Activated T-helper 1 cell treated with anti-CD3 and anti-CD28 coated beads, Interleukin-2, amount 50 U/mL, for 16 hours (primary cell): ENCODE measurements around the gene UBE2D1.
"Not testable (repeated sequence)": the region's sequence is repeated elsewhere in the genome, so short reads cannot be mapped to it uniquely, and the experiment has no call there.

ENCODE experiments used
- DNase-seq, 2 donors: peaks; one replicate each; pipeline ENCODE4 v3.0.0-alpha.2; 2020; ENCODE audit warnings: low read depth in 1 of 2, low spot score in 1 of 2

The UBE2D1 gene

GRCh38 chr10:58373442-58373827 is 38.6 kb downstream of the UBE2D1 start:
- no peak for DNase-seq

GRCh38 chr10:58382489-58382995 is 47.7 kb downstream of the UBE2D1 start:
- no peak for DNase-seq

GRCh38 chr10:58384095-58384494 is 49.3 kb downstream of the UBE2D1 start:
- DNase-seq = no peak

- no peak for DNase-seq
Measured at GRCh38 chr10:58384544-58384998, 49.8 kb downstream of the UBE2D1 start.

- peak; percentile 94 to 96 for DNase-seq
Measured at GRCh38 chr10:58384999-58385783, 50.4 kb downstream of the UBE2D1 start, which contains the start of gene TFAM. TFAM (plus strand) TSS chr10:58385410; CDS start chr10:58385548, 138 bp downstream.

GRCh38 chr10:58385784-58386112 is 50.9 kb downstream of the UBE2D1 start:
- no peak for DNase-seq

- no peak for DNase-seq
Measured at GRCh38 chr10:58389024-58389423, 54.2 kb downstream of the UBE2D1 start.

- DNase-seq = no peak
Measured at GRCh38 chr10:58393317-58393716, 58.5 kb downstream of the UBE2D1 start.

GRCh38 chr10:58394471-58394870 is 59.7 kb downstream of the UBE2D1 start:
- DNase-seq = no peak

- DNase-seq = no peak
Measured at GRCh38 chr10:58396057-58396456, 61.3 kb downstream of the UBE2D1 start.

GRCh38 chr10:58397830-58398229 is 63.0 kb downstream of the UBE2D1 start:
- no peak for DNase-seq

- no peak for DNase-seq
Measured at GRCh38 chr10:58399410-58399809, 64.6 kb downstream of the UBE2D1 start.

GRCh38 chr10:58400609-58401008 is 65.8 kb downstream of the UBE2D1 start:
- no peak for DNase-seq

GRCh38 chr10:58404001-58404400 is 69.2 kb downstream of the UBE2D1 start:
- no peak for DNase-seq

GRCh38 chr10:58409956-58410610 is 75.3 kb downstream of the UBE2D1 start:
- no peak for DNase-seq

GRCh38 chr10:58412502-58412961 is 77.7 kb downstream of the UBE2D1 start:
- DNase-seq = no peak

- DNase-seq = no peak
Measured at GRCh38 chr10:58414270-58415041, 79.7 kb downstream of the UBE2D1 start.

- no peak for DNase-seq
Measured at GRCh38 chr10:58415757-58416156, 81.0 kb downstream of the UBE2D1 start.

GRCh38 chr10:58417902-58418301 is 83.1 kb downstream of the UBE2D1 start:
- not testable (repeated sequence) for DNase-seq
